Gastrocnemius medialis (tissue), 4 donors: ENCODE measurements around the gene IL17RE.

Experiments used
- POLR2A ChIP-seq, 2 donors: fragments of 450-650 bp; IDR thresholded peaks; one replicate each; pipeline ENCODE4 v1.6.1; 2017; ENCODE audit warnings: antibody characterized with exemption in 2 of 2, mild to moderate bottlenecking in 2 of 2, moderate library complexity in 2 of 2
- TF ChIP-seq, protein P1 (sequence below), 5 experiments: fragments of 450-650 bp in 3 of 5; fragments of 200-600 bp in 2 of 5; sonication (generic) in 2 of 5; IDR thresholded peaks in 4 of 5; conservative IDR thresholded peaks in 1 of 5; 1 replicate in 4 of 5; 2 replicates in 1 of 5; pipeline ENCODE4 v1.5.1; 2016 to 2019; ENCODE audit warnings: antibody characterized with exemption in 5 of 5, mild to moderate bottlenecking in 3 of 5, moderate library complexity in 3 of 5

DNA sequence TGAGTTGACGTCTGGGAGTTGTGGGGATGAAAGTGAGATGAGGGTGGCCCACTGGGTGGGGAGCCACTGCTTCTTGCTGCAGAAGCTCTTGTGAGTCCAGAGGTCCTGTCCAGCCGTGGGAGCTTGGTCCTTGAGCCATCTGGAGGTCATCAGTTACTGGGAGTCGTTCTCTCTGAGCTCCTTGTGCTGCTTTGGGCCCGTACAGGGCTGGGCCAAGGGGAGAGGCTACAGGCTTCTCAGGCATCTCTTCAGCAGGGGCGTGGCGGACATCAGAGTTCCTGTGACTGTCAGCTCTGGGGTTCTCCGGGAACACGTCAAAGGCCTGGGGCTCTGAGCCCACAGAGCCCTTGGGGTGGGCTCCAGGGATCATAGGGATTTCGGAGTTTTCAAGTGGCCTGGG is 47.0 kb downstream of the IL17RE start:
- no peak for TF ChIP-seq POLR2A (IDR thresholded peaks at IDR 0.05)
- TF ChIP-seq, protein P1, sequence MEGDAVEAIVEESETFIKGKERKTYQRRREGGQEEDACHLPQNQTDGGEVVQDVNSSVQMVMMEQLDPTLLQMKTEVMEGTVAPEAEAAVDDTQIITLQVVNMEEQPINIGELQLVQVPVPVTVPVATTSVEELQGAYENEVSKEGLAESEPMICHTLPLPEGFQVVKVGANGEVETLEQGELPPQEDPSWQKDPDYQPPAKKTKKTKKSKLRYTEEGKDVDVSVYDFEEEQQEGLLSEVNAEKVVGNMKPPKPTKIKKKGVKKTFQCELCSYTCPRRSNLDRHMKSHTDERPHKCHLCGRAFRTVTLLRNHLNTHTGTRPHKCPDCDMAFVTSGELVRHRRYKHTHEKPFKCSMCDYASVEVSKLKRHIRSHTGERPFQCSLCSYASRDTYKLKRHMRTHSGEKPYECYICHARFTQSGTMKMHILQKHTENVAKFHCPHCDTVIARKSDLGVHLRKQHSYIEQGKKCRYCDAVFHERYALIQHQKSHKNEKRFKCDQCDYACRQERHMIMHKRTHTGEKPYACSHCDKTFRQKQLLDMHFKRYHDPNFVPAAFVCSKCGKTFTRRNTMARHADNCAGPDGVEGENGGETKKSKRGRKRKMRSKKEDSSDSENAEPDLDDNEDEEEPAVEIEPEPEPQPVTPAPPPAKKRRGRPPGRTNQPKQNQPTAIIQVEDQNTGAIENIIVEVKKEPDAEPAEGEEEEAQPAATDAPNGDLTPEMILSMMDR (IDR thresholded peaks at IDR 0.05 in 4 of 5, conservative IDR thresholded peaks at IDR 0.05 in 1 of 5), result no peak
